Mammary epithelial cell (primary cell): ENCODE results near the gene MUC4.

Experiments
- CTCF ChIP-seq, 2 donors: IDR thresholded peaks in 1 of 2; conservative IDR thresholded peaks in 1 of 2; 2 replicates each; pipeline ENCODE4 v1.5.1; 2011 to 2012; ENCODE audit warnings: inconsistent platforms in 2 of 2, low read length in 2 of 2, mild to moderate bottlenecking in 2 of 2, control low read depth in 1 of 2, low read depth in 1 of 2; ENCODE audit not compliant: insufficient read depth in 1 of 2; ENCODE audit errors: extremely low read depth in 1 of 2
- EZH2 ChIP-seq: IDR thresholded peaks from 2 replicates; pipeline ENCODE4 v1.6.1; 2012; ENCODE audit warnings: low read length, inconsistent platforms, borderline replicate concordance

GRCh38 chr3:195760345-195761122 is 51.2 kb downstream of the MUC4 start:
- TF ChIP-seq CTCF (conservative IDR thresholded peaks at IDR 0.05 in 1 of 2, IDR thresholded peaks at IDR 0.05 in 1 of 2; ENCODE audit: extremely low read depth in 1 of 2, insufficient read depth in 1 of 2, low read depth in 1 of 2, low read length in 2 of 2) = no peak
- TF ChIP-seq EZH2 = no peak
